H1 (cell line): ENCODE results near the gene TFR2. TPM values are rescaled to one million over a fixed set of nuclear protein-coding genes. Genes with fewer than 3 reads are reported as not detected.

Experiments
- CTCF ChIA-PET: fragments of 300-600 bp; sonication (Branson Sonifier 250); formaldehyde crosslinking; loops from one replicate; lab custom pipeline; 2021; ENCODE audit not compliant: partially characterized antibody; lab: Charles Lee
- POLR2A ChIA-PET: fragments of 300-600 bp; sonication (Branson Sonifier 250); formaldehyde crosslinking; loops from one replicate; lab custom pipeline; 2021; ENCODE audit warnings: inconsistent platforms; ENCODE audit not compliant: partially characterized antibody; lab: Charles Lee
- DNase-seq, 2 experiments: peaks; one replicate each; pipeline versions ENCODE4 v3.0.0 to v3.0.0-alpha.2; 2010 to 2022; ENCODE audit warnings: low spot score in 2 of 2, low read depth in 1 of 2, mixed read lengths in 1 of 2
- FAIRE-seq: peaks from 2 replicates; lab custom pipeline; 2011; peaks lifted over from hg19 to GRCh38; lab: Jason Lieb, UNC
- H2AFZ ChIP-seq: 2 replicates; pipeline ENCODE4 v1.8.1; 2012; ENCODE audit warnings: low read length, inconsistent platforms
- H2AK5ac ChIP-seq: 2 replicates; pipeline ENCODE4 v1.6.1; 2013; ENCODE audit warnings: low read depth, low read length
- H2BK120ac ChIP-seq: replicated peaks from 2 replicates; pipeline ENCODE3; 2013; ENCODE audit warnings: low read depth, low read length, inconsistent platforms
- H2BK12ac ChIP-seq: 2 replicates; pipeline ENCODE4 v1.6.1; 2013; ENCODE audit warnings: low read depth, low read length
- H2BK15ac ChIP-seq: 2 replicates; pipeline ENCODE4 v1.6.1; 2013; ENCODE audit warnings: low read length
- H2BK20ac ChIP-seq: 2 replicates; pipeline ENCODE4 v1.6.1; 2013; ENCODE audit warnings: low read length
- H2BK5ac ChIP-seq: 2 replicates; pipeline ENCODE4 v1.6.1; 2013; ENCODE audit warnings: low read depth, low read length
- H3K14ac ChIP-seq: 2 replicates; pipeline ENCODE4 v1.6.1; 2013; ENCODE audit warnings: inconsistent platforms; ENCODE audit not compliant: insufficient read length
- H3K18ac ChIP-seq: 2 replicates; pipeline ENCODE4 v1.6.1; 2013; ENCODE audit warnings: low read length; ENCODE audit errors: extremely low read depth
- H3K23ac ChIP-seq: 2 replicates; pipeline ENCODE4 v1.6.1; 2013; ENCODE audit warnings: inconsistent platforms; ENCODE audit not compliant: insufficient read length
- H3K23me2 ChIP-seq: 2 replicates; pipeline ENCODE4 v1.6.1; 2013; ENCODE audit warnings: low read depth, low read length
- H3K27ac ChIP-seq: 2 replicates; pipeline ENCODE4 v1.6.1; 2011; ENCODE audit warnings: low read depth, low read length, inconsistent platforms
- H3K27me3 ChIP-seq, 4 experiments: replicated peaks in 1 of 4; 1 replicate in 1 of 4; 2 replicates in 3 of 4; pipeline versions ENCODE4 v1.6.1 to v1.8.1; 2011 to 2013; ENCODE audit warnings: low read length in 3 of 4, mild to moderate bottlenecking in 3 of 4, inconsistent platforms in 2 of 4, mixed read lengths in 2 of 4, moderate library complexity in 1 of 4; ENCODE audit not compliant: control insufficient read depth in 3 of 4, insufficient read depth in 3 of 4; ENCODE audit errors: extremely low read depth in 1 of 4
- H3K36me3 ChIP-seq, 4 experiments: 2 replicates each; pipeline versions ENCODE4 v1.6.1 to v1.8.1; 2011 to 2013; ENCODE audit warnings: mild to moderate bottlenecking in 4 of 4, low read length in 3 of 4, moderate library complexity in 2 of 4, control low read depth in 1 of 4, inconsistent platforms in 1 of 4; ENCODE audit not compliant: insufficient read depth in 4 of 4, control insufficient read depth in 2 of 4
- H3K4ac ChIP-seq: replicated peaks from 2 replicates; pipeline ENCODE3; 2013; ENCODE audit warnings: low read length, low read depth, mixed read lengths, inconsistent platforms; ENCODE audit not compliant: insufficient read length
- H3K4me1 ChIP-seq, 4 experiments: replicated peaks in 1 of 4; 1 replicate in 1 of 4; 2 replicates in 3 of 4; pipeline versions ENCODE4 v1.6.1 to v1.8.1; 2011 to 2013; ENCODE audit warnings: low read length in 3 of 4, inconsistent platforms in 2 of 4, mixed read lengths in 1 of 4; ENCODE audit not compliant: insufficient read depth in 4 of 4, control insufficient read depth in 3 of 4
- H3K4me2 ChIP-seq, 2 experiments: 2 replicates each; pipeline versions ENCODE4 v1.6.1 to v1.8.1; 2011 to 2013; ENCODE audit warnings: low read depth in 2 of 2, low read length in 2 of 2, control low read depth in 1 of 2, inconsistent platforms in 1 of 2, mild to moderate bottlenecking in 1 of 2; ENCODE audit not compliant: insufficient read depth in 1 of 2
- H3K4me3 ChIP-seq, 4 experiments: fragments of 200-600, 300-600 bp in 1 of 4; sonication (generic), shearing (Covaris generic), sonication (Bioruptor Twin) in 1 of 4; 2 replicates each; pipeline versions ENCODE4 v1.5.1 to v1.8.1; 2011 to 2016; ENCODE audit warnings: low read length in 4 of 4, low read depth in 3 of 4, control low read depth in 2 of 4, inconsistent platforms in 2 of 4, mild to moderate bottlenecking in 2 of 4, mixed read lengths in 1 of 4, moderate library complexity in 1 of 4; ENCODE audit not compliant: insufficient read depth in 2 of 4; ENCODE audit errors: extremely low read depth in 1 of 4
- H3K56ac ChIP-seq: replicated peaks from 2 replicates; pipeline ENCODE3; 2013; ENCODE audit warnings: low read depth, mild to moderate bottlenecking, mixed read lengths, low read length, inconsistent platforms; ENCODE audit not compliant: insufficient read length
- H3K79me1 ChIP-seq: 2 replicates; pipeline ENCODE4 v1.6.1; 2013; ENCODE audit warnings: low read depth, low read length, control low read depth
- H3K79me2 ChIP-seq, 2 experiments: 2 replicates each; pipeline versions ENCODE4 v1.6.1 to v1.8.1; 2012 to 2013; ENCODE audit warnings: low read length in 2 of 2, mild to moderate bottlenecking in 2 of 2, inconsistent platforms in 1 of 2; ENCODE audit not compliant: insufficient read depth in 2 of 2, control insufficient read depth in 1 of 2
- H3K9ac ChIP-seq, 4 experiments: replicated peaks in 1 of 4; 1 replicate in 1 of 4; 2 replicates in 3 of 4; pipeline versions ENCODE4 v1.6.1 to v1.8.1; 2011 to 2013; ENCODE audit warnings: low read depth in 3 of 4, low read length in 3 of 4, control low read depth in 2 of 4, mild to moderate bottlenecking in 2 of 4, moderate library complexity in 2 of 4, inconsistent platforms in 1 of 4; ENCODE audit errors: extremely low read depth in 1 of 4
- H3K9me3 ChIP-seq, 2 experiments: 2 replicates each; pipeline versions ENCODE4 v1.6.1 to v1.8.1; 2012 to 2013; ENCODE audit warnings: mild to moderate bottlenecking in 2 of 2, moderate library complexity in 2 of 2, control low read depth in 1 of 2, inconsistent platforms in 1 of 2, low read depth in 1 of 2, low read length in 1 of 2, mixed read lengths in 1 of 2; ENCODE audit not compliant: insufficient read depth in 2 of 2
- H4K20me1 ChIP-seq, 2 experiments: replicated peaks in 1 of 2; 2 replicates each; pipeline versions ENCODE3 to v1.8.1; 2011 to 2013; ENCODE audit warnings: inconsistent platforms in 2 of 2, low read length in 2 of 2, mild to moderate bottlenecking in 1 of 2; ENCODE audit not compliant: insufficient read depth in 2 of 2, control insufficient read depth in 1 of 2
- H4K5ac ChIP-seq: 2 replicates; pipeline ENCODE4 v1.6.1; 2013; ENCODE audit warnings: low read length, low read depth, mixed read lengths, inconsistent platforms; ENCODE audit not compliant: insufficient read length
- H4K8ac ChIP-seq: 2 replicates; pipeline ENCODE4 v1.8.0; 2013; ENCODE audit warnings: mild to moderate bottlenecking, moderate library complexity, low read length, inconsistent platforms; ENCODE audit not compliant: insufficient read depth; ENCODE audit errors: extremely low read depth
- H4K91ac ChIP-seq: replicated peaks from 2 replicates; pipeline ENCODE3; 2013; ENCODE audit warnings: low read length, mixed read lengths, inconsistent platforms; ENCODE audit not compliant: insufficient read length
- BCL11A ChIP-seq, 2 experiments: IDR thresholded peaks; one replicate each; pipeline ENCODE4 v1.6.1; 2011; ENCODE audit warnings: low read depth in 2 of 2, low read length in 2 of 2, mild to moderate bottlenecking in 2 of 2
- CREB1 ChIP-seq: IDR thresholded peaks from 2 replicates; pipeline ENCODE4 v1.6.1; 2012; ENCODE audit warnings: inconsistent platforms
- E2F6 ChIP-seq: IDR thresholded peaks from 2 replicates; pipeline ENCODE4 v1.6.1; 2012; ENCODE audit warnings: inconsistent platforms
- EGR1 ChIP-seq: IDR thresholded peaks from 2 replicates; pipeline ENCODE4 v1.6.1; 2011; ENCODE audit warnings: low read depth, low read length, borderline replicate concordance
- KDM4A ChIP-seq: IDR thresholded peaks from one replicate; pipeline ENCODE4 v1.7.1; 2012; ENCODE audit warnings: low read depth, mild to moderate bottlenecking, moderate library complexity, low read length, inconsistent platforms; ENCODE audit not compliant: severe bottlenecking
- POLR2AphosphoS5 ChIP-seq: IDR thresholded peaks from 2 replicates; pipeline ENCODE4 v1.6.1; 2011; ENCODE audit warnings: low read depth, low read length
- SIN3A ChIP-seq, 2 experiments: IDR thresholded peaks in 1 of 2; conservative IDR thresholded peaks in 1 of 2; 2 replicates each; pipeline ENCODE4 v1.6.1; 2011 to 2012; ENCODE audit warnings: low read length in 2 of 2, improper control_type of control experiment in 1 of 2, low read depth in 1 of 2, mild to moderate bottlenecking in 1 of 2
- SP1 ChIP-seq: IDR thresholded peaks from 2 replicates; pipeline ENCODE4 v1.6.1; 2011; ENCODE audit warnings: low read depth, low read length
- TAF7 ChIP-seq: optimal IDR thresholded peaks from 2 replicates; pipeline ENCODE3; 2011; ENCODE audit warnings: low read depth, mild to moderate bottlenecking, inconsistent platforms, low read length, moderate library complexity, borderline replicate concordance
- YY1 ChIP-seq: IDR thresholded peaks from 2 replicates; pipeline ENCODE4 v1.6.1; 2011; ENCODE audit warnings: low read depth, mild to moderate bottlenecking, low read length
- WGBS, 2 experiments: shearing (Covaris generic) in 1 of 2; methylation state at CpG; one replicate each; pipeline versions ENCODE4 v1.1.6 to v1.1.7; 2013 to 2015; ENCODE audit warnings: low lambda C conversion rate in 2 of 2, mixed read lengths in 2 of 2, inconsistent platforms in 1 of 2, low coverage in 1 of 2, missing lambda C conversion rate in 1 of 2; ENCODE audit not compliant: insufficient replicate concordance in 2 of 2, insufficient coverage in 1 of 2, insufficient read length in 1 of 2; ENCODE audit errors: extremely low coverage in 1 of 2, missing lambda C conversion rate in 1 of 2; 5-methylcytosine and 5-hydroxymethylcytosine counted together
- polyA plus RNA-seq, 7 experiments: library from polyadenylated mRNA; depleted of rRNA in 3 of 7; stranded (reverse) in 5 of 7; unstranded in 2 of 7; fragments of >200 nt in 5 of 7; fragments of 200-250 nt in 2 of 7; gene quantifications; 1 replicate in 5 of 7; 2 replicates in 1 of 7; 4 replicates in 1 of 7; pipeline versions ENCODE4 v1.2.1 to v1.2.3, GENCODE V29; 2011 to 2013; ENCODE audit warnings: missing spikeins in 2 of 7, mixed read lengths in 2 of 7
- total RNA-seq: library from RNA; stranded (reverse); fragmentation: NEBNext Ultra II Directional; extraction: Animal tissue kit (Norgen Biotek cat#: 25700); gene quantifications from 2 replicates; pipeline ENCODE4 v1.2.1, GENCODE V29; 2021

Gene TFR2
- total and polyA plus RNA-seq, 2 of the 8 experiments (the other 6 are each of a cell fraction or from before 2014, with no cell fraction given): 4.6 to 5.7 TPM

GRCh38 chr7:100655908-100656674 lies 14.7 kb upstream of the TFR2 start, which contains the start of gene ACTL6B:
TSS of gene ACTL6B (minus strand) at chr7:100656448. CDS start at chr7:100656354, 94 bp downstream.
- ChIA-PET POLR2A (interaction anchor here (0.6 to 2.0 kb wide), 10 partner anchors 10 to 227 kb away, joined by 3 to 5 read pairs (median 4); partner anchors contain the start of gene MOSPD3), CTCF (interaction anchor here (1.1 to 7.3 kb wide), 7 partner anchors 9 to 133 kb away, joined by 4 to 46 read pairs (median 5); partner anchors contain the start of gene MOSPD3)
- H3K4ac ChIP-seq: no peak within 1 kb of the TSS
- H3K56ac ChIP-seq: no peak within 1 kb of the TSS
- H3K4me3 ChIP-seq: peak within 1 kb of the TSS; percentile 9 to 45 (median 24); a peak in 6 of 8 replicates
- H2BK12ac ChIP-seq: no peak within 1 kb of the TSS
- no peak within 1 kb of the TSS for H3K23ac ChIP-seq
- H3K79me1 ChIP-seq: no peaks in the 10 kb centered on the region
- no peaks in the 10 kb centered on the region; a peak in 1 of 4 replicates for H3K79me2 ChIP-seq
- no peaks in the 10 kb centered on the region for H4K20me1 ChIP-seq
- no peak within 1 kb of the TSS for H2BK120ac ChIP-seq
- H2AFZ ChIP-seq: no peak within 1 kb of the TSS
- H4K8ac ChIP-seq: no peak within 1 kb of the TSS
- no peak within 1 kb of the TSS for H3K14ac ChIP-seq
- no peaks in the 10 kb centered on the region for H3K36me3 ChIP-seq
- peak in 1 of 2 experiments; percentile 99 for DNase-seq
- H3K27ac ChIP-seq: no peak within 1 kb of the TSS
- 10% methylated on average over 36 of the region's 63 CpGs; no CpG with 5 or more reads in 1 of the 2 experiments for WGBS, 2 experiments
- no peak within 1 kb of the TSS for H2BK15ac ChIP-seq
- H3K4me1 ChIP-seq: peaks cover 0 to 5% (median 0%) of the 10 kb centered on the region in 4 experiments; a peak in 2 of 7 replicates
- H4K91ac ChIP-seq: no peak within 1 kb of the TSS
- H3K4me2 ChIP-seq: peak within 1 kb of the TSS; percentile 57 to 65
- no peak within 1 kb of the TSS for H4K5ac ChIP-seq
- no peak within 1 kb of the TSS for H3K9ac ChIP-seq
- no peak within 1 kb of the TSS for H2BK5ac ChIP-seq
- peaks cover 3% of the 10 kb centered on the region; the same call in 1 of the 2 replicates for H3K23me2 ChIP-seq
- no peaks in the 10 kb centered on the region for H3K9me3 ChIP-seq
- no peak within 1 kb of the TSS for H3K18ac ChIP-seq
- H2AK5ac ChIP-seq: no peak within 1 kb of the TSS
- no peak for FAIRE-seq
- no peak within 1 kb of the TSS for H2BK20ac ChIP-seq
- peaks cover 10 to 35% (median 23%) of the 10 kb centered on the region in 4 experiments for H3K27me3 ChIP-seq
- peak; percentile 97 for TF ChIP-seq EGR1
- TF ChIP-seq TAF7: no peak
- TF ChIP-seq YY1: 0 out of 2 replicates have a peak, but pooled peaks have one; percentile 18
- TF ChIP-seq CREB1: peak; percentile 43; the same call in 1 of the 2 replicates
- peak; percentile 16; the same call in 1 of the 2 replicates for TF ChIP-seq E2F6
- peak; percentile 84; the same call in 1 of the 2 replicates for TF ChIP-seq SP1
- TF ChIP-seq KDM4A: no peak
- no peak for TF ChIP-seq BCL11A (IDR thresholded peaks at IDR 0.05; ENCODE audit: low read depth in 2 of 2, low read length in 2 of 2)
- TF ChIP-seq SIN3A (conservative IDR thresholded peaks at IDR 0.05 in 1 of 2, IDR thresholded peaks at IDR 0.05 in 1 of 2; ENCODE audit: low read depth in 1 of 2, low read length in 2 of 2): peak; percentile 88 to 93
- TF ChIP-seq POLR2AphosphoS5: peak; percentile 51; the same call in 1 of the 2 replicates
